GM12891 (cell line): ENCODE measurements around the gene VWA1.

Experiments
- POLR2A ChIP-seq: IDR thresholded peaks from 2 replicates; pipeline ENCODE4 v1.6.1; 2011; ENCODE audit warnings: low read depth, low read length, control low read depth
- POLR2AphosphoS5 ChIP-seq: IDR thresholded peaks from 2 replicates; pipeline ENCODE4 v1.6.1; 2011; ENCODE audit warnings: low read depth, low read length, control low read depth
- SPI1 ChIP-seq: IDR thresholded peaks from 2 replicates; pipeline ENCODE4 v1.6.1; 2011; ENCODE audit warnings: low read depth, low read length, control low read depth
- TAF1 ChIP-seq: IDR thresholded peaks from 2 replicates; pipeline ENCODE4 v1.6.1; 2011; ENCODE audit warnings: low read depth, low read length, control low read depth

DNA sequence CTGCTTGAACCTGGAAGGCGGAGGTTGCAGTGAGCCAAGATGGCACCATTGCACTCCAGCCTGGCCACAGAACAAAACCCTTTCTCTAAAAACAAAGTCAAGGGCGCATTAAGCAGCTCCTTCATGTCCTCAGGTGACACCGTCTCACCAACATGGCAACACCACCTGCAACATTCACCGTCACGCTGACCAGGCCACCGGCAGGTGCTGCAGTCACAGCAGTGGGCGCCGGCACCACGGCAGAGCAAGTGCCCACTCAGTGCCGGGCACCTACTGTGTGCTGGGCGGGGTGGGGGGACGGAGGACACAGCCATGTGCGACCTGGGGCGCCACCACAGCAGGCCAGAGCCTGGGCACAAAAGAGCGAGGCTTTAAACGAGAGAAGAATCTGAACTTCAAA, 48.2 kb downstream of the VWA1 start:
- no peak for TF ChIP-seq POLR2A
- TF ChIP-seq SPI1: no peak
- TF ChIP-seq POLR2AphosphoS5: 0 out of 2 replicates have a peak, but pooled peaks have one; percentile 22
- no peak for TF ChIP-seq TAF1
